Stimulated activated naive CD4-positive, alpha-beta T cell treated with Interleukin-2 at 50 U/mL for 16 hours (primary cell): ENCODE data around the gene ZDHHC12.
A peak's percentile ranks its signal among the peaks of the same experiment; 100 is the strongest.

Source experiments
- DNase-seq: peaks from one replicate; lab custom pipeline; 2025; lab: John Stamatoyannopoulos, UW

The ZDHHC12 gene

GRCh38 chr9:128723866-128724743, at the start of gene ZDHHC12:
TSS of gene ZDHHC12 (minus strand) at chr9:128724127. CDS start at chr9:128724093, 34 bp downstream.
- DNase-seq: peak; percentile 98

- DNase-seq: no peak
Measured at GRCh38 chr9:128773049-128773448, 49.1 kb upstream of the ZDHHC12 start.

GRCh38 chr9:128771745-128772519, 48.0 kb upstream of the ZDHHC12 start, which contains the start of gene ZER1:
TSS of gene ZER1 (minus strand) at chr9:128771927. CDS start at chr9:128755565, 16,362 bp downstream.
- peak; percentile 92 for DNase-seq

- no peak for DNase-seq
Measured at GRCh38 chr9:128771094-128771721, 47.3 kb upstream of the ZDHHC12 start.

GRCh38 chr9:128770286-128771030, 46.5 kb upstream of the ZDHHC12 start:
- DNase-seq: no peak

- no peak for DNase-seq
Measured at GRCh38 chr9:128768606-128769005, 44.7 kb upstream of the ZDHHC12 start.

- DNase-seq: no peak
Measured at GRCh38 chr9:128765499-128765898, 41.6 kb upstream of the ZDHHC12 start.

- DNase-seq: no peak
Measured at GRCh38 chr9:128764361-128764760, 40.4 kb upstream of the ZDHHC12 start.

GRCh38 chr9:128762671-128763449, 38.9 kb upstream of the ZDHHC12 start:
- no peak for DNase-seq

GRCh38 chr9:128757602-128758001, 33.7 kb upstream of the ZDHHC12 start:
- no peak for DNase-seq

- no peak for DNase-seq
Measured at GRCh38 chr9:128753627-128754026, 29.7 kb upstream of the ZDHHC12 start.

- no peak for DNase-seq
Measured at GRCh38 chr9:128750926-128751595, 27.1 kb upstream of the ZDHHC12 start.

GRCh38 chr9:128747241-128747640, 23.3 kb upstream of the ZDHHC12 start:
- DNase-seq: no peak

- DNase-seq: no peak
Measured at GRCh38 chr9:128743421-128743820, 19.5 kb upstream of the ZDHHC12 start.

- no peak for DNase-seq
Measured at GRCh38 chr9:128742401-128742800, 18.5 kb upstream of the ZDHHC12 start.

- DNase-seq: no peak
Measured at GRCh38 chr9:128735373-128735772, 11.4 kb upstream of the ZDHHC12 start.

GRCh38 chr9:128733256-128733655, 9.3 kb upstream of the ZDHHC12 start:
- DNase-seq: no peak

- DNase-seq: no peak
Measured at GRCh38 chr9:128732576-128732975, 8.6 kb upstream of the ZDHHC12 start.

- no peak for DNase-seq
Measured at GRCh38 chr9:128731691-128732090, 7.8 kb upstream of the ZDHHC12 start.

- DNase-seq: no peak
Measured at GRCh38 chr9:128731093-128731492, 7.2 kb upstream of the ZDHHC12 start.
